Activated CD8-positive, alpha-beta T cell treated with anti-CD3 and anti-CD28 coated beads for 36 hours (primary cell): ENCODE data around the gene CCKAR. TPM values are rescaled to one million over a fixed set of nuclear protein-coding genes. Genes with fewer than 3 reads are reported as not detected.

Source experiments
- ATAC-seq: fragments of 200-7000 bp; cut with Tn5 transposase; one replicate; pipeline ENCODE4 v1.10.0; 2021; ENCODE audit warnings: mild to moderate bottlenecking, moderate library complexity
- CTCF ChIA-PET: fragments of 350-600 bp; sonication (Branson Sonifier 250); formaldehyde crosslinking; loops from one replicate; lab custom pipeline; 2021; ENCODE audit warnings: antibody characterized with exemption; lab: Charles Lee
- POLR2A ChIA-PET: fragments of 350-600 bp; sonication (Branson Sonifier 250); formaldehyde crosslinking; loops from one replicate; lab custom pipeline; 2021; ENCODE audit warnings: antibody characterized with exemption; lab: Charles Lee
- DNase-seq: peaks from one replicate; pipeline ENCODE4 v3.0.0-alpha.2; 2020
- H3K27ac Mint-ChIP-seq: one replicate; pipeline ENCODE4 v1.8.0; 2021; ENCODE audit warnings: mild to moderate bottlenecking, mixed read lengths
- H3K27me3 Mint-ChIP-seq: one replicate; pipeline ENCODE4 v1.8.0; 2021; ENCODE audit warnings: mixed read lengths
- H3K36me3 Mint-ChIP-seq: one replicate; pipeline ENCODE4 v1.8.0; 2021; ENCODE audit warnings: low read depth, mixed read lengths
- H3K4me1 Mint-ChIP-seq: one replicate; pipeline ENCODE4 v1.8.0; 2021; ENCODE audit warnings: low read depth, mixed read lengths
- H3K4me3 Mint-ChIP-seq: one replicate; pipeline ENCODE4 v1.8.0; 2021; ENCODE audit warnings: mild to moderate bottlenecking, moderate library complexity, mixed read lengths
- H3K9me3 Mint-ChIP-seq: one replicate; pipeline ENCODE4 v1.8.0; 2021; ENCODE audit warnings: mixed read lengths
- CTCF ChIP-seq: fragments of 200-600 bp; IDR thresholded peaks from one replicate; pipeline ENCODE4 v1.8.0; 2022; ENCODE audit warnings: antibody characterized with exemption, mild to moderate bottlenecking
- intact Hi-C: fragments of 100-400 bp; cut with micrococcal nuclease; formaldehyde crosslinking; loops from one replicate; pipeline ENCODE4 v1.10.0; 2022
- total RNA-seq, 2 experiments: library from RNA; stranded (reverse); gene quantifications; one replicate each; pipeline ENCODE4 v1.2.3, GENCODE V29; 2021

Gene CCKAR
- total RNA-seq, 2 experiments from 2014 or later: not detected

- intact Hi-C loops: loop anchor here (10.0 kb wide), 2 partner anchors 274 to 414 kb away; partner anchors contain the start of gene STIM2
- Mint-ChIP-seq H3K27ac (no peak overlapping the region), H3K9me3 (no peaks in the 10 kb centered on the region), H3K27me3 (no peaks in the 10 kb centered on the region), H3K4me1 (no peaks in the 10 kb centered on the region), H3K36me3 (no peaks in the 10 kb centered on the region), H3K4me3 (no peak overlapping the region)
- DNase-seq: no peak
- ATAC-seq: no peak
- TF ChIP-seq CTCF: no peak
- POLR2A ChIA-PET: no interaction called here
- CTCF ChIA-PET: no interaction called here
Measured at GRCh38 chr4:26450418-26450817, 39.9 kb downstream of the CCKAR start.

- ATAC-seq (no peak), DNase-seq (no peak)
- Mint-ChIP-seq H3K4me3 (no peak overlapping the region), H3K27me3 (no peaks in the 10 kb centered on the region), H3K36me3 (peaks cover 1% of the 10 kb centered on the region), H3K9me3 (peaks cover 7% of the 10 kb centered on the region), H3K27ac (no peak overlapping the region), H3K4me1 (no peaks in the 10 kb centered on the region)
- POLR2A ChIA-PET: no interaction called here
- intact Hi-C loops: no loop called here
- TF ChIP-seq CTCF: no peak
- CTCF ChIA-PET: no interaction called here
Measured at GRCh38 chr4:26447378-26447777, 42.9 kb downstream of the CCKAR start.

- no peak overlapping the region for H3K27ac Mint-ChIP-seq
- no peaks in the 10 kb centered on the region for H3K27me3 Mint-ChIP-seq
- ChIA-PET POLR2A (no interaction called here), CTCF (no interaction called here)
- ATAC-seq (no peak), DNase-seq (no peak)
- no peaks in the 10 kb centered on the region for H3K4me1 Mint-ChIP-seq
- intact Hi-C loops: no loop called here
- H3K36me3 Mint-ChIP-seq: peaks cover 1% of the 10 kb centered on the region
- no peak overlapping the region for H3K4me3 Mint-ChIP-seq
- TF ChIP-seq CTCF: no peak
- peaks cover 7% of the 10 kb centered on the region for H3K9me3 Mint-ChIP-seq
Measured at GRCh38 chr4:26441771-26442170, 48.5 kb downstream of the CCKAR start.

- TF ChIP-seq CTCF: no peak
- intact Hi-C loops: no loop called here
- no peaks in the 10 kb centered on the region for H3K27me3 Mint-ChIP-seq
- ChIA-PET POLR2A (no interaction called here), CTCF (no interaction called here)
- H3K4me3 Mint-ChIP-seq: no peak overlapping the region
- H3K36me3 Mint-ChIP-seq: peaks cover 1% of the 10 kb centered on the region
- no peak for ATAC-seq
- H3K27ac Mint-ChIP-seq: no peak overlapping the region
- H3K4me1 Mint-ChIP-seq: no peaks in the 10 kb centered on the region
- H3K9me3 Mint-ChIP-seq: peaks cover 7% of the 10 kb centered on the region
- DNase-seq: no peak
Measured at GRCh38 chr4:26441102-26441501, 49.2 kb downstream of the CCKAR start.

- H3K9me3 Mint-ChIP-seq: no peaks in the 10 kb centered on the region
- ATAC-seq: no peak
- POLR2A ChIA-PET: no interaction called here
- H3K4me3 Mint-ChIP-seq: no peak overlapping the region
- H3K27ac Mint-ChIP-seq: no peak overlapping the region
- H3K4me1 Mint-ChIP-seq: no peaks in the 10 kb centered on the region
- CTCF ChIA-PET: interaction anchor here (1.1 kb wide), 1 partner anchor 104 kb away, joined by 3 read pairs; no protein-coding TSS in a partner anchor
- intact Hi-C loops: no loop called here
- DNase-seq: no peak
- no peak for TF ChIP-seq CTCF
- H3K36me3 Mint-ChIP-seq: peaks cover 38% of the 10 kb centered on the region
- no peaks in the 10 kb centered on the region for H3K27me3 Mint-ChIP-seq
Measured at GRCh38 chr4:26434030-26434639, 56.1 kb downstream of the CCKAR start.
